Measurements from ENCODE around the gene CLRN2. TPM values are rescaled to one million over a fixed set of nuclear protein-coding genes. Genes with fewer than 3 reads are reported as not detected.

CLRN2 gene
- total RNA-seq, 1 donor = not detected

DNA sequence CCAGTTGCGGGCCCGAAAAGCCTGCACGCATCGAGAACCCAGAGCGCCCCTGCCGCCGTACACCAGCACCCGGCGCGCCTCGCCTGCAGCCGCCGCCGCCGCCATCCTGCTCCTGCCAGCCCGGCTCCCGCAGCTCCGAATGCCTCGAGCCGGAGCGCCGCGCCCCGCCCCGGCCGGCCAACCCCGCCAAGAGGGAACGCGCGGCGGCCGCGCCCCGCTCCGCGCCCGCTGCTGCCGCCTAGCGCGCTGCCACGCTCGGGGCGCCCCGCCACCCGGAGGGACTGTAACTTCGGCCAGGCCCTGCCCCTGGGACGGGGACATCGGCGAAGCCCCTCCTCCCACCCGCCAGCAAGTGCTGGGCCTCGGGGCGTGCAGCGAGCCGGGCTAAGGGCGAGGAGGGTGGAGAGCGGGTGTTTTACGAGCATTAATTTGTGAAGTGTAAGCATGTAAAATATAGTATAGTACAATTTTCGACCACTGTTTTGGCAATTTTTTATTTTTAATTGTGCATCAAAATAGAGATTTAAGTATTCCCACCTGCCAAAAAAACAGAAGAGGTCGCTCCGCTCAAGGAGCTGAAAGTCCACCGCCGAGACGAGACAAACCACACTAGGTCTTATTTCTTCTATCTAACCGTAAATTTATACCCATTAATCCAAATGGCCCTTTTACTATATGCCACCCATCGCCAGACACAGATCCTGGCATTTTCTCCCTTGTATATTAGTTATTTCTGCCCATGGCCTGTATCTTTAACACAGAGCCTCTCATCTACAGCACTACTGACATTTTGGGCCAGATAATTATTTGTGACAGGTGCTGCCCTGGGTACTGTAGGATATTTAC lies 2.8 kb upstream of the CLRN2 start, which contains the start of gene QDPR:
Gene QDPR, minus strand, starts transcription at position 141 of the 846 bp plus-strand sequence. Its CDS starts 36 bp downstream, at position 105.
- Histone ChIP-seq H3K27ac (ENCODE audit: low read depth, low read length) (peak within 1 kb of the TSS; percentile 34), H3K79me2 (ENCODE audit: insufficient read depth, low read length) (peaks cover 19% of the 10 kb centered on the region), H3K4me1 (ENCODE audit: insufficient read depth, low read length) (peaks cover 11% of the 10 kb centered on the region), H3K36me3 (ENCODE audit: insufficient read depth, low read length) (no peaks in the 10 kb centered on the region), H3K4me3 (ENCODE audit: insufficient read depth, low read length) (peak within 1 kb of the TSS; percentile 80), H3K27me3 (ENCODE audit: insufficient read depth, low read length) (peaks cover 23% of the 10 kb centered on the region), H3K9me3 (ENCODE audit: low read depth, low read length) (no peaks in the 10 kb centered on the region), H4K20me1 (ENCODE audit: insufficient read depth, low read length) (no peaks in the 10 kb centered on the region), H3K4me2 (ENCODE audit: insufficient read depth, low read length) (peak within 1 kb of the TSS; percentile 88), H2AFZ (ENCODE audit: low read length) (peak within 1 kb of the TSS; percentile 93)
- peak; percentile 92 for DNase-seq (ENCODE audit: insufficient read length, low spot score, missing footprints)
- TF ChIP-seq, protein P1, sequence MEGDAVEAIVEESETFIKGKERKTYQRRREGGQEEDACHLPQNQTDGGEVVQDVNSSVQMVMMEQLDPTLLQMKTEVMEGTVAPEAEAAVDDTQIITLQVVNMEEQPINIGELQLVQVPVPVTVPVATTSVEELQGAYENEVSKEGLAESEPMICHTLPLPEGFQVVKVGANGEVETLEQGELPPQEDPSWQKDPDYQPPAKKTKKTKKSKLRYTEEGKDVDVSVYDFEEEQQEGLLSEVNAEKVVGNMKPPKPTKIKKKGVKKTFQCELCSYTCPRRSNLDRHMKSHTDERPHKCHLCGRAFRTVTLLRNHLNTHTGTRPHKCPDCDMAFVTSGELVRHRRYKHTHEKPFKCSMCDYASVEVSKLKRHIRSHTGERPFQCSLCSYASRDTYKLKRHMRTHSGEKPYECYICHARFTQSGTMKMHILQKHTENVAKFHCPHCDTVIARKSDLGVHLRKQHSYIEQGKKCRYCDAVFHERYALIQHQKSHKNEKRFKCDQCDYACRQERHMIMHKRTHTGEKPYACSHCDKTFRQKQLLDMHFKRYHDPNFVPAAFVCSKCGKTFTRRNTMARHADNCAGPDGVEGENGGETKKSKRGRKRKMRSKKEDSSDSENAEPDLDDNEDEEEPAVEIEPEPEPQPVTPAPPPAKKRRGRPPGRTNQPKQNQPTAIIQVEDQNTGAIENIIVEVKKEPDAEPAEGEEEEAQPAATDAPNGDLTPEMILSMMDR (IDR thresholded peaks at IDR 0.05; ENCODE audit: extremely low read depth, low read depth, low read length) = no peak

DNA sequence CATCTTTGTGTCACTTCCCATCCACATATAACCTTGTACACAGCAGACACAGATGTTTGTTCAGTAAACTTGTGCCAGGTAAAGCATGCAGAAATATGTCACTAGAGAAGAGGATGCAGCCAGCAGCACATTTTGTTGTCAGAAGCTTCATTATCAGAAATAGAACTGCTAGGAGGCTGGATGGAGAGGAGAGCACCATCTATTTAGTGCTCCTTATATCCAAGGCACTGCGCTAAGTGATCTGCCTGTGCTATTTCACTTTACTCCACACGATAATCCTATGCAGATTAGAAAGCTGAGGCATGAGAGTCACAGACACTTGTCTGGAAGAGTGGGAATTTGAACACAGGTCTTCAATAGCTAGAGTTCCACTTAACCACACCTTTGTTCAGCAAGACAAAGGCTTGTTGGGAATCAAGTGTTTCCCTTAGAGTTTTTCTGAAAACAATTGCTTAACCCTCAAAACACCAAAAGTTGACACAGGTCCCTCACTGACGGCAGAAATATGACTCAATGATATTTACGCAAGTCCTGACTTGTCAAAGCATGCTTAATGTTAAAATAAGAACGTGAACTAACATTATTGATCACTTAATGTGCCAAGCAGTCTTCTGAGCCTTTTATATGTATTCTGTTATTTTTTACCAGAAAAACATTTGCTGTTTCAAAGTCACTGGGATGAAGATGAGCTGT lies 1.8 kb upstream of the CLRN2 start:
- H3K4me3 ChIP-seq (ENCODE audit: insufficient read depth, low read length) = no peak overlapping the region
- TF ChIP-seq, protein P1 (IDR thresholded peaks at IDR 0.05; ENCODE audit: extremely low read depth, low read depth, low read length) = no peak
- no peaks in the 10 kb centered on the region for H3K36me3 ChIP-seq (ENCODE audit: insufficient read depth, low read length)
- H3K27ac ChIP-seq (ENCODE audit: low read depth, low read length) = no peak overlapping the region
- no peaks in the 10 kb centered on the region for H3K9me3 ChIP-seq (ENCODE audit: low read depth, low read length)
- H3K4me2 ChIP-seq (ENCODE audit: insufficient read depth, low read length) = no peak overlapping the region
- no peak overlapping the region for H2AFZ ChIP-seq (ENCODE audit: low read length)
- H3K79me2 ChIP-seq (ENCODE audit: insufficient read depth, low read length) = peaks cover 19% of the 10 kb centered on the region
- H3K4me1 ChIP-seq (ENCODE audit: insufficient read depth, low read length) = peaks cover 11% of the 10 kb centered on the region
- DNase-seq (ENCODE audit: insufficient read length, low spot score, missing footprints) = no peak
- no peaks in the 10 kb centered on the region for H4K20me1 ChIP-seq (ENCODE audit: insufficient read depth, low read length)
- peaks cover 32% of the 10 kb centered on the region for H3K27me3 ChIP-seq (ENCODE audit: insufficient read depth, low read length)

DNA sequence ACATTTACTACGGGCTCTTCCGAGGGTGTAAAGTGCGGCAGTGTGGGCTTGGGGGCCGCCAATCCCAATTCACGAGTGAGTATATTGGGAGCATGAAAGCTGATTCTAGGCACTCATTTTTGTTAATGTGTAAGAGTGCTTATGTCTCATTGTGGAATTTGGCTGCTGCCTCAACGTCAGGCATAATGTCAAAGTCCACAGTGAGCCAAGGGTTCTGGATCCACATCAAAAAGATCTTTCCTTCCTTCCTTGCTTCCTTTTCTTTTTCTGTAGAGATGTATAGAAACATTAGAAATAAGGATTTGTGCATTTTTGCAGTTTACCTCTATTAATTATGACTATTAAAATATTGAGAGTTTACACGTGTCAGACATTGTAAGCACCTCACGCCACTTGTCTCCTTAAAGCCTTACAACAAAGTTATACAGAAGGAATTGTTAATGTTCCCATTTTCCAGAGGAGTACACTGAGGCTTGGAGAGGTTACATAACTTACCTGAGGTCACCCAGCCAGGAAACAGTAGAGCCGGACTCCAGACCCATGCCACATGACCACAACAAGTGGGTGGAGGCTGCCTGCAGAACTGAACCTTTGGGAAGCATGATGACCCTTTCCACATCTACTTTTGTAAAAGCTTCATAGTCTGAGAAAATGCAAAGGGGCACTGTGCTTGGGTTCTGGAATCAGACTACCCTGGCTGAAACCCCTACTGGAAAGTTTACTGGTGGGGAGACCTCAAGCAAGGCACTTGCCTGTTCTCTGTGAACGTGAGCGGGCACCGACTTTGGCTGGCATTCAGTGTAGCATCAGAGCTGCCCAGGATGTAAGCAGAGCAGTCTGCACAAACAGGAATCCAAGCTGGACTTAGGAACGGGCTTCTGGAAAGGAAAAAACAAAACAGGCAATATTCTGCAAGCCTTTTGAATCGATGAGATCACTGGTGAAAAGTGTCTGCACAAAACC lies 761 bp downstream of the CLRN2 start:
- Histone ChIP-seq H4K20me1 (ENCODE audit: insufficient read depth, low read length) (no peaks in the 10 kb centered on the region), H3K79me2 (ENCODE audit: insufficient read depth, low read length) (peaks cover 7% of the 10 kb centered on the region), H3K27ac (ENCODE audit: low read depth, low read length) (no peak overlapping the region), H3K27me3 (ENCODE audit: insufficient read depth, low read length) (peaks cover 37% of the 10 kb centered on the region), H3K4me1 (ENCODE audit: insufficient read depth, low read length) (peaks cover 9% of the 10 kb centered on the region), H3K36me3 (ENCODE audit: insufficient read depth, low read length) (no peaks in the 10 kb centered on the region), H2AFZ (ENCODE audit: low read length) (no peak overlapping the region), H3K9me3 (ENCODE audit: low read depth, low read length) (no peaks in the 10 kb centered on the region), H3K4me3 (ENCODE audit: insufficient read depth, low read length) (no peak overlapping the region), H3K4me2 (ENCODE audit: insufficient read depth, low read length) (no peak overlapping the region)
- TF ChIP-seq, protein P1 (IDR thresholded peaks at IDR 0.05; ENCODE audit: extremely low read depth, low read depth, low read length) = no peak
- no peak for DNase-seq (ENCODE audit: insufficient read length, low spot score, missing footprints)
